ENCODE measurements around the gene ZZZ3. TPM values are rescaled to one million over a fixed set of nuclear protein-coding genes. Genes with fewer than 3 reads are reported as not detected.

ZZZ3 gene
- total and polyA plus RNA-seq, 2 of the 8 experiments (the other 6 are each of a cell fraction or from before 2014, with no cell fraction given): 12.8 to 54.6 TPM

DNA sequence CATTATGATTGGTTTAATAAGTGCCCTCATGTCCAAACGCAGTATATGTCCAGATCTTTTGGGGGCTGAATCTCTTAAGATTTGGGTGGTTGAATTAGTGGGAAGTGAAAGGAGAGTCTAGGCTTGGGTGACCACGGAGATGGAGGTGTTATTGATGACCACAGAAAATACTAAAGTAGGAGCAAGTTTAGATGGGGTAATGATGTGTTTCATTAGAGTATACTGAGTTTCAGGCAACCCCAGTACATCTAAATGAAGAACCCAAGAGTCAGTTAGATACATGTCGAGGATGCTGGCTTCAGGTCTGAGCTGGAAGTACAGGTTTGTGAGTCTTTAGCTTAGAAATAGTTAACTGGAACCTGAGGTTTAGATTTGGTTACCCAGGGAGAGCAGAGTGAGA, 6.5 kb upstream of the ZZZ3 start:
- no peak overlapping the region for H2BK5ac ChIP-seq (ENCODE audit: low read depth, low read length)
- H3K27me3 ChIP-seq (replicated peaks in 1 of 4; ENCODE audit: control insufficient read depth in 3 of 4, extremely low read depth in 1 of 4, insufficient read depth in 3 of 4, low read length in 3 of 4): no peaks in the 10 kb centered on the region
- H3K4me1 ChIP-seq (replicated peaks in 1 of 4; ENCODE audit: control insufficient read depth in 3 of 4, insufficient read depth in 4 of 4, low read length in 3 of 4): no peaks in the 10 kb centered on the region; a peak in 2 of 7 replicates
- DNase-seq (ENCODE audit: low read depth in 1 of 2, low spot score in 2 of 2): no peak
- no peak overlapping the region for H3K18ac ChIP-seq (ENCODE audit: extremely low read depth, low read length)
- WGBS, 2 experiments (ENCODE audit: extremely low coverage in 1 of 2, insufficient coverage in 1 of 2, insufficient read length in 1 of 2, insufficient replicate concordance in 2 of 2, low coverage in 1 of 2, low lambda C conversion rate in 2 of 2, missing lambda C conversion rate in 1 of 2): 92% methylated on average over 3 of the region's 3 CpGs; no CpG with 5 or more reads in 1 of the 2 experiments
- H3K36me3 ChIP-seq (ENCODE audit: control insufficient read depth in 2 of 4, insufficient read depth in 4 of 4, low read length in 3 of 4): no peaks in the 10 kb centered on the region; a peak in 1 of 8 replicates
- no peaks in the 10 kb centered on the region for H3K23me2 ChIP-seq (ENCODE audit: low read depth, low read length)
- no peak overlapping the region for H3K9ac ChIP-seq (replicated peaks in 1 of 4; ENCODE audit: extremely low read depth in 1 of 4, low read depth in 3 of 4, low read length in 3 of 4)
- no peak overlapping the region for H3K14ac ChIP-seq (ENCODE audit: insufficient read length)
- FAIRE-seq: no peak
- no peak overlapping the region for H4K5ac ChIP-seq (ENCODE audit: insufficient read length, low read depth, low read length)
- H3K4ac ChIP-seq (replicated peaks; ENCODE audit: insufficient read length, low read depth, low read length): no peak overlapping the region
- H3K27ac ChIP-seq (ENCODE audit: low read depth, low read length): no peak overlapping the region
- H3K79me2 ChIP-seq (ENCODE audit: control insufficient read depth in 1 of 2, insufficient read depth in 2 of 2, low read length in 2 of 2): no peaks in the 10 kb centered on the region
- CTCF ChIA-PET (ENCODE audit: partially characterized antibody): interaction anchor here (1.2 kb wide), 1 partner anchor 51 kb away, joined by 3 read pairs; no protein-coding TSS in a partner anchor
- H2BK12ac ChIP-seq (ENCODE audit: low read depth, low read length): 0 out of 2 replicates have a peak overlapping the region, but pooled peaks have one; percentile 39
- H3K79me1 ChIP-seq (ENCODE audit: low read depth, low read length): no peaks in the 10 kb centered on the region
- no peak overlapping the region for H3K4me3 ChIP-seq (ENCODE audit: extremely low read depth in 1 of 4, insufficient read depth in 2 of 4, low read depth in 3 of 4, low read length in 4 of 4)
- H3K4me2 ChIP-seq (ENCODE audit: insufficient read depth in 1 of 2, low read depth in 2 of 2, low read length in 2 of 2): no peak overlapping the region
- H4K8ac ChIP-seq (ENCODE audit: extremely low read depth, insufficient read depth, low read length): no peak overlapping the region
- no peak overlapping the region for H2AFZ ChIP-seq (ENCODE audit: low read length)
- no peak overlapping the region for H3K23ac ChIP-seq (ENCODE audit: insufficient read length)
- H4K91ac ChIP-seq (replicated peaks; ENCODE audit: insufficient read length, low read length): no peak overlapping the region
- H2BK15ac ChIP-seq (ENCODE audit: low read length): no peak overlapping the region
- no peaks in the 10 kb centered on the region for H4K20me1 ChIP-seq (replicated peaks in 1 of 2; ENCODE audit: control insufficient read depth in 1 of 2, insufficient read depth in 2 of 2, low read length in 2 of 2)
- no peak overlapping the region for H2BK120ac ChIP-seq (replicated peaks; ENCODE audit: low read depth, low read length)
- no peaks in the 10 kb centered on the region for H3K9me3 ChIP-seq (ENCODE audit: insufficient read depth in 2 of 2, low read depth in 1 of 2, low read length in 1 of 2)
- H3K56ac ChIP-seq (replicated peaks; ENCODE audit: insufficient read length, low read depth, low read length): no peak overlapping the region
- no peak overlapping the region for H2AK5ac ChIP-seq (ENCODE audit: low read depth, low read length)
- H2BK20ac ChIP-seq (ENCODE audit: low read length): no peak overlapping the region
- POLR2A ChIA-PET (ENCODE audit: partially characterized antibody): interaction anchor here (1.9 kb wide), 1 partner anchor 11 kb away, joined by 8 read pairs; no protein-coding TSS in a partner anchor
- TF ChIP-seq BRCA1 (IDR thresholded peaks at IDR 0.05; ENCODE audit: low read depth, low read length): no peak

All from H1 (cell line).